Lower leg skin (tissue), 4 donors: Measurements from ENCODE around the gene SNF8. TPM values are rescaled to one million over a fixed set of nuclear protein-coding genes. Genes with fewer than 3 reads are reported as not detected.

ENCODE experiments used
- DNase-seq, 2 donors: peaks; one replicate each; pipeline ENCODE4 v3.0.0-alpha.2; 2019; ENCODE audit warnings: low spot score in 2 of 2
- H3K4me3 ChIP-seq: fragments of 200-600 bp; sonication (generic); 2 replicates; pipeline ENCODE4 v1.5.1; 2017; ENCODE audit warnings: mild to moderate bottlenecking, low read depth; ENCODE audit not compliant: poor library complexity, severe bottlenecking
- CTCF ChIP-seq, 3 donors: fragments of 450-650 bp; IDR thresholded peaks; one replicate each; pipeline ENCODE4 v1.5.1; 2016; ENCODE audit warnings: antibody characterized with exemption in 3 of 3, mild to moderate bottlenecking in 3 of 3, moderate library complexity in 2 of 3
- POLR2A ChIP-seq, 2 donors: fragments of 450-650 bp; IDR thresholded peaks; one replicate each; pipeline ENCODE4 v1.6.1; 2016 to 2017; ENCODE audit warnings: antibody characterized with exemption in 2 of 2, mild to moderate bottlenecking in 1 of 2, moderate library complexity in 1 of 2
- WGBS, 2 donors: methylation state at CpG; one replicate each; pipeline ENCODE4 v1.1.5; 2018; 5-methylcytosine and 5-hydroxymethylcytosine counted together
- intact Hi-C: fragments of 100-400 bp; cut with DNase I; formaldehyde crosslinking; loops from one replicate; pipeline ENCODE4 v1.15.0; 2023; ENCODE audit warnings: low total_unique reads
- total RNA-seq, 4 donors: library from RNA; depleted of rRNA; stranded (reverse); fragments of >200 nt; gene quantifications; one replicate each; pipeline ENCODE4 v1.1.0, GENCODE V29; 2016

SNF8 gene
- 10 to 100 TPM; 45.5 to 88.7 (median 80.3) TPM for total RNA-seq

GRCh38 chr17:48944515-48945260 lies at the start of gene SNF8:
Gene SNF8 (minus strand): TSS chr17:48944842. CDS start chr17:48944734, 108 bp downstream.
- DNase-seq: peak; percentile 88 to 98
- peak within 1 kb of the TSS; percentile 78 for H3K4me3 ChIP-seq
- 3 to 4% methylated on average over 27 to 45 of the region's 55 CpGs for WGBS, 2 donors
- intact Hi-C loops: no loop called here
- no peak for TF ChIP-seq CTCF (IDR thresholded peaks at IDR 0.05)
- no peak for TF ChIP-seq POLR2A (IDR thresholded peaks at IDR 0.05)

- no peak for TF ChIP-seq CTCF (IDR thresholded peaks at IDR 0.05)
- intact Hi-C loops: no loop called here
- H3K4me3 ChIP-seq: no peak overlapping the region
- DNase-seq: no peak
These were observed 49.3 kb upstream of the SNF8 start for GRCh38 chr17:48993951-48994350.

- DNase-seq: no peak
- intact Hi-C loops: no loop called here
- TF ChIP-seq POLR2A (IDR thresholded peaks at IDR 0.05) (no peak), CTCF (IDR thresholded peaks at IDR 0.05) (no peak)
- no peak overlapping the region for H3K4me3 ChIP-seq
These were observed 48.7 kb upstream of the SNF8 start for GRCh38 chr17:48993305-48993704.

- intact Hi-C loops: no loop called here
- TF ChIP-seq CTCF (IDR thresholded peaks at IDR 0.05) (no peak), POLR2A (IDR thresholded peaks at IDR 0.05) (no peak)
- DNase-seq: no peak
- H3K4me3 ChIP-seq: no peak overlapping the region
- WGBS, 2 donors: 50 to 56% methylated on average over 2 of the region's 2 CpGs
These were observed 47.8 kb upstream of the SNF8 start for GRCh38 chr17:48992444-48992843.

- TF ChIP-seq POLR2A (IDR thresholded peaks at IDR 0.05) (no peak), CTCF (IDR thresholded peaks at IDR 0.05) (no peak)
- intact Hi-C loops: no loop called here
- 25 to 45% methylated on average over 2 of the region's 2 CpGs for WGBS, 2 donors
- H3K4me3 ChIP-seq: no peak overlapping the region
- peak in 1 of 2 donors; percentile 21 for DNase-seq
These were observed 46.3 kb upstream of the SNF8 start for GRCh38 chr17:48990882-48991357.

- intact Hi-C loops: no loop called here
- WGBS, 2 donors: 94 to 95% methylated on average over 4 of the region's 4 CpGs
- no peak overlapping the region for H3K4me3 ChIP-seq
- peak in 1 of 2 donors; percentile 32 for DNase-seq
- TF ChIP-seq POLR2A (IDR thresholded peaks at IDR 0.05): no peak
- no peak for TF ChIP-seq CTCF (IDR thresholded peaks at IDR 0.05)
These were observed 44.5 kb upstream of the SNF8 start for GRCh38 chr17:48989100-48989499.
